Left ventricle myocardium inferior (tissue), 1 donor: ENCODE data around the gene RPS6KA5. TPM values are rescaled to one million over a fixed set of nuclear protein-coding genes. Genes with fewer than 3 reads are reported as not detected.
"Not testable (repeated sequence)": the region's sequence is repeated elsewhere in the genome, so short reads cannot be mapped to it uniquely, and the experiment has no call there.

Experiments used
- DNase-seq: peaks from one replicate; pipeline ENCODE4 v3.0.0-alpha.2; 2020
- H3K27ac ChIP-seq: fragments of 200-600 bp; replicated peaks from 2 replicates; pipeline ENCODE4 v1.8.0; 2021
- H3K27me3 ChIP-seq: fragments of 200-600 bp; 2 replicates; pipeline ENCODE4 v1.8.0; 2021; ENCODE audit warnings: low read depth
- H3K36me3 ChIP-seq: fragments of 200-600 bp; 2 replicates; pipeline ENCODE4 v1.8.0; 2021
- H3K4me1 ChIP-seq: fragments of 200-600 bp; 2 replicates; pipeline ENCODE4 v1.8.0; 2021
- H3K4me3 ChIP-seq: fragments of 200-600 bp; 2 replicates; pipeline ENCODE4 v1.8.0; 2021; ENCODE audit warnings: mild to moderate bottlenecking, moderate library complexity
- H3K9me3 ChIP-seq: fragments of 200-600 bp; replicated peaks from 2 replicates; pipeline ENCODE4 v1.8.0; 2021
- intact Hi-C: fragments of 100-400 bp; cut with micrococcal nuclease; formaldehyde crosslinking; loops from one replicate; pipeline ENCODE4 v1.11.0; 2022
- total RNA-seq: library from RNA; stranded (reverse); fragmentation: NEBNext Ultra II Directional; extraction: Animal tissue kit (Norgen Biotek cat#: 25700); gene quantifications from one replicate; pipeline ENCODE4 v1.2.1, GENCODE V29; 2021
- TF ChIP-seq, protein P1 (sequence below): fragments of 200-600 bp; IDR thresholded peaks from 2 replicates; pipeline ENCODE4 v1.8.0; 2021; ENCODE audit warnings: antibody characterized with exemption, mild to moderate bottlenecking, borderline replicate concordance
- donor health status: DM: no; HTN: yes; CAD: no; lungs with severe emphysema.

RPS6KA5 gene
- total RNA-seq, 1 donor from 2014 or later, result 6.4 TPM

- Histone ChIP-seq H3K9me3 (no peaks in the 10 kb centered on the region), H3K4me1 (peaks cover 15% of the 10 kb centered on the region), H3K4me3 (peak overlapping the region; percentile 50), H3K27ac (peak overlapping the region; percentile 87), H3K36me3 (no peaks in the 10 kb centered on the region), H3K27me3 (no peaks in the 10 kb centered on the region)
- TF ChIP-seq, protein P1, sequence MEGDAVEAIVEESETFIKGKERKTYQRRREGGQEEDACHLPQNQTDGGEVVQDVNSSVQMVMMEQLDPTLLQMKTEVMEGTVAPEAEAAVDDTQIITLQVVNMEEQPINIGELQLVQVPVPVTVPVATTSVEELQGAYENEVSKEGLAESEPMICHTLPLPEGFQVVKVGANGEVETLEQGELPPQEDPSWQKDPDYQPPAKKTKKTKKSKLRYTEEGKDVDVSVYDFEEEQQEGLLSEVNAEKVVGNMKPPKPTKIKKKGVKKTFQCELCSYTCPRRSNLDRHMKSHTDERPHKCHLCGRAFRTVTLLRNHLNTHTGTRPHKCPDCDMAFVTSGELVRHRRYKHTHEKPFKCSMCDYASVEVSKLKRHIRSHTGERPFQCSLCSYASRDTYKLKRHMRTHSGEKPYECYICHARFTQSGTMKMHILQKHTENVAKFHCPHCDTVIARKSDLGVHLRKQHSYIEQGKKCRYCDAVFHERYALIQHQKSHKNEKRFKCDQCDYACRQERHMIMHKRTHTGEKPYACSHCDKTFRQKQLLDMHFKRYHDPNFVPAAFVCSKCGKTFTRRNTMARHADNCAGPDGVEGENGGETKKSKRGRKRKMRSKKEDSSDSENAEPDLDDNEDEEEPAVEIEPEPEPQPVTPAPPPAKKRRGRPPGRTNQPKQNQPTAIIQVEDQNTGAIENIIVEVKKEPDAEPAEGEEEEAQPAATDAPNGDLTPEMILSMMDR, result no peak
- peak; percentile 70 for DNase-seq
- intact Hi-C loops, result no loop called here
Measured at GRCh38 chr14:90839024-90839888, 221.2 kb downstream of the RPS6KA5 start.

GRCh38 chr14:90838531-90838930 is 221.9 kb downstream of the RPS6KA5 start:
- Histone ChIP-seq H3K4me3 (peak overlapping the region; percentile 50), H3K27ac (peak overlapping the region; percentile 87), H3K4me1 (peaks cover 15% of the 10 kb centered on the region)
- H3K9me3 ChIP-seq, DNase-seq, intact Hi-C loops, H3K36me3 ChIP-seq, H3K27me3 ChIP-seq: not testable (repeated sequence)

GRCh38 chr14:90837355-90837754 is 223.1 kb downstream of the RPS6KA5 start:
- Histone ChIP-seq H3K4me3 (no peak overlapping the region), H3K27me3 (no peaks in the 10 kb centered on the region), H3K4me1 (peaks cover 15% of the 10 kb centered on the region), H3K36me3 (no peaks in the 10 kb centered on the region), H3K9me3 (no peaks in the 10 kb centered on the region), H3K27ac (no peak overlapping the region)
- intact Hi-C loops, result no loop called here
- DNase-seq, result no peak
- TF ChIP-seq, protein P1, result no peak

- Histone ChIP-seq H3K4me3 (no peak overlapping the region), H3K4me1 (peaks cover 15% of the 10 kb centered on the region), H3K9me3 (no peaks in the 10 kb centered on the region), H3K27ac (no peak overlapping the region), H3K36me3 (no peaks in the 10 kb centered on the region), H3K27me3 (no peaks in the 10 kb centered on the region)
- TF ChIP-seq, protein P1, result no peak
- DNase-seq, result no peak
- intact Hi-C loops, result no loop called here
Measured at GRCh38 chr14:90836692-90837063, 223.8 kb downstream of the RPS6KA5 start.

- Histone ChIP-seq H3K27me3 (no peaks in the 10 kb centered on the region), H3K27ac (no peak overlapping the region), H3K36me3 (no peaks in the 10 kb centered on the region), H3K4me1 (peaks cover 15% of the 10 kb centered on the region), H3K4me3 (no peak overlapping the region), H3K9me3 (no peaks in the 10 kb centered on the region)
- TF ChIP-seq, protein P1, result no peak
- DNase-seq, result no peak
- intact Hi-C loops, result no loop called here
Measured at GRCh38 chr14:90831821-90832220, 228.6 kb downstream of the RPS6KA5 start.
